AG04450 (cell line): ENCODE results near the gene LENG1. TPM values are rescaled to one million over a fixed set of nuclear protein-coding genes. Genes with fewer than 3 reads are reported as not detected.

Experiments used
- CTCF ChIA-PET: fragments of 300-600, 350-600 bp; formaldehyde crosslinking; extraction: SDS; loops from one replicate; lab custom pipeline; 2022; ENCODE audit warnings: antibody characterized with exemption, inconsistent platforms; lab: Charles Lee
- POLR2A ChIA-PET: fragments of 350-600 bp; formaldehyde crosslinking; extraction: SDS; loops from one replicate; lab custom pipeline; 2021; ENCODE audit warnings: antibody characterized with exemption, inconsistent platforms; lab: Yijun Ruan, JAX
- DNase-seq: peaks from one replicate; pipeline ENCODE4 v3.0.0-alpha.2; 2011; ENCODE audit warnings: low read depth, low spot score
- H3K27ac ChIP-seq: one replicate; pipeline ENCODE4 v1.5.1; 2012; ENCODE audit warnings: low read depth, low read length, control low read depth
- H3K27me3 ChIP-seq: one replicate; pipeline ENCODE4 v1.6.0; 2012; ENCODE audit warnings: low read length; ENCODE audit not compliant: control insufficient read depth, insufficient read depth
- H3K4me3 ChIP-seq: 2 replicates; pipeline ENCODE4 v1.5.1; 2011; ENCODE audit warnings: mild to moderate bottlenecking, low read depth, low read length, control low read depth
- H3K9me3 ChIP-seq: 2 replicates; pipeline ENCODE4 v1.5.1; 2012; ENCODE audit warnings: low read length; ENCODE audit not compliant: control insufficient read depth, insufficient read depth
- CTCF ChIP-seq: IDR thresholded peaks from 2 replicates; pipeline ENCODE4 v1.5.1; 2011; ENCODE audit warnings: low read depth, low read length, control low read depth, inconsistent platforms
- polyA plus RNA-seq: library from polyadenylated mRNA; depleted of rRNA; stranded (reverse); fragments of >200 nt; gene quantifications from 2 replicates; pipeline ENCODE4 v1.2.3, GENCODE V29; 2011

LENG1 gene
- polyA plus RNA-seq, 1 experiment, result 3.3 TPM

GRCh38 chr19:54189735-54190502 is 30.4 kb upstream of the LENG1 start:
- peak overlapping the region; percentile 82 for H3K4me3 ChIP-seq
- no peaks in the 10 kb centered on the region for H3K27me3 ChIP-seq
- H3K27ac ChIP-seq, result peak overlapping the region; percentile 99
- POLR2A ChIA-PET, result interaction anchor here (0.5 to 3.4 kb wide), 17 partner anchors 11 to 283 kb away, joined by 3 to 50 read pairs (median 5); partner anchors contain the start of genes CDC42EP5, CNOT3, LENG1 and RPS9
- H3K9me3 ChIP-seq, result no peaks in the 10 kb centered on the region
- TF ChIP-seq CTCF, result no peak
- CTCF ChIA-PET, result interaction anchor here (0.7 to 1.7 kb wide), 7 partner anchors 11 to 41 kb away, joined by 3 to 7 read pairs (median 4); no protein-coding TSS in a partner anchor
- peak; percentile 100 for DNase-seq

GRCh38 chr19:54189145-54189734 is 29.7 kb upstream of the LENG1 start, which contains the start of gene MBOAT7:
MBOAT7 (minus strand) TSS chr19:54189580; CDS start chr19:54188508, 1,072 bp downstream.
- CTCF ChIA-PET, result interaction anchor here (0.7 to 1.7 kb wide), 9 partner anchors 10 to 396 kb away, joined by 3 to 7 read pairs (median 4); no protein-coding TSS in a partner anchor
- DNase-seq, result no peak
- POLR2A ChIA-PET, result interaction anchor here (0.5 to 3.4 kb wide), 11 partner anchors 12 to 1410 kb away, joined by 3 to 35 read pairs (median 5); partner anchors contain the start of genes CDC42EP5, CNOT3, FIZ1 and LENG1
- no peak for TF ChIP-seq CTCF
- no peaks in the 10 kb centered on the region for H3K9me3 ChIP-seq
- peak within 1 kb of the TSS; percentile 99 for H3K27ac ChIP-seq
- peak within 1 kb of the TSS; percentile 82 for H3K4me3 ChIP-seq
- no peaks in the 10 kb centered on the region for H3K27me3 ChIP-seq

GRCh38 chr19:54188215-54188871 is 28.8 kb upstream of the LENG1 start:
- H3K9me3 ChIP-seq, result no peaks in the 10 kb centered on the region
- POLR2A ChIA-PET, result interaction anchor here (1.4 to 3.4 kb wide), 5 partner anchors 13 to 285 kb away, joined by 5 to 35 read pairs (median 23); partner anchors contain the start of genes CDC42EP5, CNOT3, LENG1 and RPS9
- no peaks in the 10 kb centered on the region for H3K27me3 ChIP-seq
- CTCF ChIA-PET, result interaction anchor here (0.6 to 1.7 kb wide), 5 partner anchors 18 to 796 kb away, joined by 3 to 7 read pairs (median 5); no protein-coding TSS in a partner anchor
- no peak for TF ChIP-seq CTCF
- H3K27ac ChIP-seq, result peak overlapping the region; percentile 39
- DNase-seq, result no peak
- peak overlapping the region; percentile 77 for H3K4me3 ChIP-seq

- DNase-seq, result no peak
- POLR2A ChIA-PET, result no interaction called here
- Histone ChIP-seq H3K27me3 (no peaks in the 10 kb centered on the region), H3K4me3 (no peak overlapping the region), H3K9me3 (no peaks in the 10 kb centered on the region), H3K27ac (no peak overlapping the region)
- CTCF ChIA-PET, result no interaction called here
- TF ChIP-seq CTCF, result no peak
Measured at GRCh38 chr19:54186934-54187381, 27.4 kb upstream of the LENG1 start.
